ENCODE measurements around the gene PAPPA. TPM values are rescaled to one million over a fixed set of nuclear protein-coding genes. Genes with fewer than 3 reads are reported as not detected.

The PAPPA gene
- total RNA-seq: 1 to 10 TPM; 1.8 to 5.7 TPM

GRCh38 chr9:116153765-116154333 lies at the start of gene PAPPA:
PAPPA (plus strand) TSS chr9:116153791; CDS start chr9:116154173, 382 bp downstream.
- H3K27me3 ChIP-seq: no peaks in the 10 kb centered on the region
- DNase-seq (ENCODE audit: low spot score): no peak
- TF ChIP-seq CTCF (IDR thresholded peaks at IDR 0.05): no peak
- H3K9me3 ChIP-seq: no peaks in the 10 kb centered on the region
- H3K4me1 ChIP-seq: peaks cover 0 to 29% of the 10 kb centered on the region in 2 donors
- H3K4me3 ChIP-seq: peak within 1 kb of the TSS; percentile 59 to 64
- peak within 1 kb of the TSS; percentile 83 to 93 for H3K27ac ChIP-seq
- no peaks in the 10 kb centered on the region for H3K36me3 ChIP-seq

- no peaks in the 10 kb centered on the region for H3K36me3 ChIP-seq
- TF ChIP-seq CTCF (IDR thresholded peaks at IDR 0.05): no peak
Measured at GRCh38 chr9:116103976-116104820, 49.4 kb upstream of the PAPPA start.

DNA sequence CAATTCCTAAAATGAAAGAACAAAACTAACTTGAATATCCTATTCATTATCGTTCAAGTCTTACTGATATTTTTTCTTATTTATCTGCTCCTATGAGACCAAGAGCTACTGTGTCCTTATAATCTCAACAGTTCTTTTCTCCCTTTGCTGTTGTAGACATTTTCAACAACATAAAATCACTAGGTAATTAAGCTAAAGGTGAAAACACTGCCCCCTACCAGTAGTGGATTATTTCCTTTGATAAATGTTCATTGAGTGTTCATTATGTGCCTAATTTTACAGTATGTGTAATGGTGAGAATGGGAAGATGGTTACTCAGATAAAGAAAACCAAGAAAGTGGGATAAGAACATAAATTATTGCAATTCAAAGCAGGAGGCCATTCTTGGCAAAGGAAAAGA lies 41.4 kb upstream of the PAPPA start:
- H3K4me3 ChIP-seq: no peak overlapping the region

More at GRCh38 chr9:116103976-116104820, 49.4 kb upstream of the PAPPA start:
- H3K9me3 ChIP-seq: peaks cover 0 to 9% of the 10 kb centered on the region in 2 donors
- H3K4me1 ChIP-seq: no peaks in the 10 kb centered on the region
- no peak for DNase-seq (ENCODE audit: low spot score)
- no peak overlapping the region for H3K4me3 ChIP-seq
- no peak overlapping the region for H3K27ac ChIP-seq
- H3K27me3 ChIP-seq: no peaks in the 10 kb centered on the region

GRCh38 chr9:116115761-116116353 lies 37.7 kb upstream of the PAPPA start:
- H3K27me3 ChIP-seq: no peaks in the 10 kb centered on the region
- H3K9me3 ChIP-seq: no peaks in the 10 kb centered on the region
- no peak for TF ChIP-seq CTCF (IDR thresholded peaks at IDR 0.05)

More for the DNA sequence above, 41.4 kb upstream of the PAPPA start:
- Histone ChIP-seq H3K27ac (no peak overlapping the region), H3K36me3 (no peaks in the 10 kb centered on the region), H3K27me3 (no peaks in the 10 kb centered on the region), H3K9me3 (peaks cover 0 to 9% of the 10 kb centered on the region in 2 donors), H3K4me1 (no peaks in the 10 kb centered on the region)
- no peak for DNase-seq (ENCODE audit: low spot score)
- TF ChIP-seq CTCF (IDR thresholded peaks at IDR 0.05): peak in 1 of 2 donors; percentile 45

GRCh38 chr9:116116393-116116792 lies 37.2 kb upstream of the PAPPA start:
- Histone ChIP-seq H3K36me3 (no peaks in the 10 kb centered on the region), H3K4me3 (no peak overlapping the region), H3K9me3 (no peaks in the 10 kb centered on the region), H3K4me1 (no peaks in the 10 kb centered on the region), H3K27me3 (no peaks in the 10 kb centered on the region), H3K27ac (no peak overlapping the region)
- no peak for DNase-seq (ENCODE audit: low spot score)
- no peak for TF ChIP-seq CTCF (IDR thresholded peaks at IDR 0.05)

More at GRCh38 chr9:116115761-116116353, 37.7 kb upstream of the PAPPA start:
- no peak for DNase-seq (ENCODE audit: low spot score)
- no peak overlapping the region for H3K4me3 ChIP-seq
- no peak overlapping the region for H3K27ac ChIP-seq
- H3K36me3 ChIP-seq: no peaks in the 10 kb centered on the region
- no peaks in the 10 kb centered on the region for H3K4me1 ChIP-seq
